BJ (cell line): ENCODE measurements around the gene TTC28. TPM values are rescaled to one million over a fixed set of nuclear protein-coding genes. Genes with fewer than 3 reads are reported as not detected.
"Not testable (repeated sequence)": the region's sequence is repeated elsewhere in the genome, so short reads cannot be mapped to it uniquely, and the experiment has no call there.

Source experiments
- CTCF ChIA-PET: fragments of 350-600 bp; formaldehyde crosslinking; extraction: SDS; loops from one replicate; lab custom pipeline; 2021; ENCODE audit warnings: antibody characterized with exemption, inconsistent platforms; lab: Yijun Ruan, JAX
- POLR2A ChIA-PET: fragments of 300-600 bp; sonication (Branson Sonifier 250); formaldehyde crosslinking; extraction: SDS; loops from one replicate; lab custom pipeline; 2021; ENCODE audit warnings: antibody characterized with exemption; lab: Charles Lee
- DNase-seq: peaks from one replicate; pipeline ENCODE4 v3.0.0-alpha.2; 2011; ENCODE audit warnings: low read depth
- H3K27me3 ChIP-seq: 2 replicates; pipeline ENCODE4 v1.6.0; 2011; ENCODE audit warnings: low read length; ENCODE audit not compliant: control insufficient read depth, insufficient read depth
- H3K36me3 ChIP-seq: 2 replicates; pipeline ENCODE4 v1.5.1; 2011; ENCODE audit warnings: low read length; ENCODE audit not compliant: control insufficient read depth, insufficient read depth
- H3K4me3 ChIP-seq: 2 replicates; pipeline ENCODE4 v1.5.1; 2011; ENCODE audit warnings: low read depth, mild to moderate bottlenecking, control low read depth, low read length
- CTCF ChIP-seq: IDR thresholded peaks from 2 replicates; pipeline ENCODE4 v1.5.1; 2011; ENCODE audit warnings: low read depth, mild to moderate bottlenecking, control low read depth, inconsistent platforms, low read length, moderate library complexity; ENCODE audit not compliant: insufficient read depth
- polyA plus RNA-seq: library from polyadenylated mRNA; depleted of rRNA; stranded (reverse); fragments of >200 nt; gene quantifications from 2 replicates; pipeline ENCODE4 v1.2.3, GENCODE V29; 2011

Gene TTC28
- polyA plus RNA-seq, 1 experiment, result 8.7 TPM

- ChIA-PET CTCF (no interaction called here), POLR2A (no interaction called here)
- DNase-seq, result no peak
- Histone ChIP-seq H3K4me3 (no peak overlapping the region), H3K36me3 (no peaks in the 10 kb centered on the region), H3K27me3 (no peaks in the 10 kb centered on the region)
- no peak for TF ChIP-seq CTCF
These were observed 140.7 kb downstream of the TTC28 start for GRCh38 chr22:28538922-28539321.

GRCh38 chr22:28530565-28530964 lies 149.1 kb downstream of the TTC28 start:
- POLR2A ChIA-PET, H3K27me3 ChIP-seq, DNase-seq, CTCF ChIA-PET, H3K4me3 ChIP-seq, H3K36me3 ChIP-seq: not testable (repeated sequence)

GRCh38 chr22:28529144-28529543 lies 150.5 kb downstream of the TTC28 start:
- POLR2A ChIA-PET, DNase-seq, H3K27me3 ChIP-seq, H3K36me3 ChIP-seq, H3K4me3 ChIP-seq, CTCF ChIA-PET: not testable (repeated sequence)

GRCh38 chr22:28521451-28521850 lies 158.2 kb downstream of the TTC28 start:
- no peak for TF ChIP-seq CTCF
- no peaks in the 10 kb centered on the region for H3K36me3 ChIP-seq
- H3K27me3 ChIP-seq, result no peaks in the 10 kb centered on the region
- H3K4me3 ChIP-seq, result no peak overlapping the region
- no peak for DNase-seq
- ChIA-PET POLR2A (no interaction called here), CTCF (no interaction called here)

- no peaks in the 10 kb centered on the region for H3K27me3 ChIP-seq
- TF ChIP-seq CTCF, result no peak
- ChIA-PET POLR2A (no interaction called here), CTCF (interaction anchor here (0.6 to 1.5 kb wide), 3 partner anchors 11 to 24 kb away, joined by 3 to 6 read pairs (median 4); no protein-coding TSS in a partner anchor)
- no peaks in the 10 kb centered on the region for H3K36me3 ChIP-seq
- DNase-seq, result no peak
- no peak overlapping the region for H3K4me3 ChIP-seq
These were observed 165.3 kb downstream of the TTC28 start for GRCh38 chr22:28514321-28514821.

- CTCF ChIA-PET, H3K36me3 ChIP-seq, H3K4me3 ChIP-seq, DNase-seq, POLR2A ChIA-PET, H3K27me3 ChIP-seq: not testable (repeated sequence)
These were observed 167.3 kb downstream of the TTC28 start for GRCh38 chr22:28512387-28512786.

- Histone ChIP-seq H3K4me3 (no peak overlapping the region), H3K27me3 (no peaks in the 10 kb centered on the region), H3K36me3 (no peaks in the 10 kb centered on the region)
- POLR2A ChIA-PET, result no interaction called here
- no peak for DNase-seq
- no peak for TF ChIP-seq CTCF
- CTCF ChIA-PET, result interaction anchor here (0.6 to 0.9 kb wide), 2 partner anchors 16 to 489 kb away, joined by 3 read pairs; no protein-coding TSS in a partner anchor
These were observed 171.7 kb downstream of the TTC28 start for GRCh38 chr22:28507896-28508295.
